ENCODE measurements around the gene KIF1A.
"Not testable (repeated sequence)": the region's sequence is repeated elsewhere in the genome, so short reads cannot be mapped to it uniquely, and the experiment has no call there.

DNA sequence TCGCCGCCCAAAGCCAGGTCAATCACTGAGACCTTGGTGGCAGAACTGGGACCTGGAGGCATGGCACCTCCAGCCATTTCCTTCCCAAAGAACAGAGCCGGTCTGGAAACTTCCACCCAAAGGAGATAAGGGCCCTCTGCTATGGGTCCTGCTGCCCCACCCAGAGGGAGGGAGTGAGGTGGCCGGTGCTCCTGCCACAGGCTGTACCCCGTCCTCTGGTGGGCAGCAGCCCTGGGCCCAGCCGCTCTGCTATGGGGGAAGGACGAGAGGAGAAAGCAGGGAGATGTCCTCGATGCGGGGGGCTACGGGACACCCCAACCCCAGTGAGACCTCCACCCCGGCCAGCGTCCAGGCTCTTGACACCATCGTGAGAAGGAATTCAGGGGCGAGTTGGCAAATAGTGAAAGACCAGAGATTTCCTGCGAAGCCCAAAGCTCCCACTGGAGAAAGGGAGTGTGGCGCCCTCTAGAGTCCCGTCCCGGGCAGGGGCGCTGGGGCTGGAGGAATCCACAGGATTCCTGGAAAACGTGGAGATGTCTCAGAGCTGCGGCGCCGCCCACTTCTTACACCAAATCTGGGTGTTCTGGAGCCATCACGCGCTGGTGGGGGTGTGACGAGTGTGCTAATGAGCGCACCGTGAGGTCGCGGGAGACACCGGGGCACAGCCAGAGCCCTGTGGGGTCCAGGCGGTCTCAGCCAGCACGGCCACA, 121.0 kb downstream of the KIF1A start:
- not testable (repeated sequence) for TF ChIP-seq EZH2 (IDR thresholded peaks at IDR 0.05; ENCODE audit: low read length)
- TF ChIP-seq, protein P1, sequence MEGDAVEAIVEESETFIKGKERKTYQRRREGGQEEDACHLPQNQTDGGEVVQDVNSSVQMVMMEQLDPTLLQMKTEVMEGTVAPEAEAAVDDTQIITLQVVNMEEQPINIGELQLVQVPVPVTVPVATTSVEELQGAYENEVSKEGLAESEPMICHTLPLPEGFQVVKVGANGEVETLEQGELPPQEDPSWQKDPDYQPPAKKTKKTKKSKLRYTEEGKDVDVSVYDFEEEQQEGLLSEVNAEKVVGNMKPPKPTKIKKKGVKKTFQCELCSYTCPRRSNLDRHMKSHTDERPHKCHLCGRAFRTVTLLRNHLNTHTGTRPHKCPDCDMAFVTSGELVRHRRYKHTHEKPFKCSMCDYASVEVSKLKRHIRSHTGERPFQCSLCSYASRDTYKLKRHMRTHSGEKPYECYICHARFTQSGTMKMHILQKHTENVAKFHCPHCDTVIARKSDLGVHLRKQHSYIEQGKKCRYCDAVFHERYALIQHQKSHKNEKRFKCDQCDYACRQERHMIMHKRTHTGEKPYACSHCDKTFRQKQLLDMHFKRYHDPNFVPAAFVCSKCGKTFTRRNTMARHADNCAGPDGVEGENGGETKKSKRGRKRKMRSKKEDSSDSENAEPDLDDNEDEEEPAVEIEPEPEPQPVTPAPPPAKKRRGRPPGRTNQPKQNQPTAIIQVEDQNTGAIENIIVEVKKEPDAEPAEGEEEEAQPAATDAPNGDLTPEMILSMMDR (optimal IDR thresholded peaks at IDR 0.05 in 1 of 3, IDR thresholded peaks at IDR 0.05 in 1 of 3, conservative IDR thresholded peaks at IDR 0.05 in 1 of 3; ENCODE audit: extremely low read depth in 1 of 3, insufficient read depth in 2 of 3, low read length in 3 of 3) = not testable (repeated sequence)
